Neural progenitor cell (in vitro differentiated cells): Measurements from ENCODE around the gene PIM3. TPM values are rescaled to one million over a fixed set of nuclear protein-coding genes. Genes with fewer than 3 reads are reported as not detected.

ENCODE experiments used
- DNase-seq: peaks from one replicate; pipeline ENCODE4 v3.0.0-alpha.2; 2016; ENCODE audit warnings: low spot score
- H2AFZ ChIP-seq: fragments of 200-600 bp; sonication (generic); replicated peaks from 2 replicates; pipeline ENCODE4 v1.6.1; 2016; ENCODE audit warnings: antibody characterized with exemption
- H3F3A ChIP-seq: fragments of 200-600 bp; sonication (generic); 2 replicates; pipeline ENCODE4 v1.6.1; 2016; ENCODE audit warnings: antibody characterized with exemption, low read depth
- H3K27ac ChIP-seq: fragments of 200-600 bp; sonication (generic); 2 replicates; pipeline ENCODE4 v1.5.1; 2016; ENCODE audit warnings: mild to moderate bottlenecking
- H3K27me3 ChIP-seq: fragments of 200-600 bp; sonication (generic); 2 replicates; pipeline ENCODE4 v1.6.1; 2016; ENCODE audit warnings: mild to moderate bottlenecking, moderate library complexity
- H3K36me3 ChIP-seq: fragments of 200-600 bp; sonication (generic); 2 replicates; pipeline ENCODE4 v1.5.1; 2016
- H3K4me1 ChIP-seq: fragments of 200-600 bp; sonication (generic); 2 replicates; pipeline ENCODE4 v1.6.1; 2016; ENCODE audit warnings: mixed run types
- H3K4me2 ChIP-seq: fragments of 200-600 bp; sonication (generic); 2 replicates; pipeline ENCODE4 v1.6.1; 2016
- H3K4me3 ChIP-seq: fragments of 200-600 bp; sonication (generic); 2 replicates; pipeline ENCODE4 v1.5.1; 2016
- H3K79me2 ChIP-seq: fragments of 200-600 bp; sonication (generic); 2 replicates; pipeline ENCODE4 v1.6.1; 2016; ENCODE audit warnings: low read depth
- H3K9ac ChIP-seq: fragments of 200-600 bp; sonication (generic); 2 replicates; pipeline ENCODE4 v1.6.1; 2016
- H3K9me3 ChIP-seq: fragments of 200-600 bp; sonication (generic); 2 replicates; pipeline ENCODE4 v1.5.1; 2016; ENCODE audit warnings: low read depth
- H4K20me1 ChIP-seq: fragments of 200-600 bp; sonication (generic); 2 replicates; pipeline ENCODE4 v1.6.1; 2016; ENCODE audit warnings: low read depth
- H3K27ac Mint-ChIP-seq: 3 replicates; pipeline ENCODE4 v1.8.0; 2021; ENCODE audit warnings: mixed read lengths
- H3K27me3 Mint-ChIP-seq: 2 replicates; pipeline ENCODE4 v1.8.0; 2022; ENCODE audit warnings: low read depth, mild to moderate bottlenecking, inconsistent platforms, moderate library complexity, mixed read lengths; ENCODE audit not compliant: insufficient read depth
- H3K36me3 Mint-ChIP-seq: 3 replicates; pipeline ENCODE4 v1.8.0; 2021; ENCODE audit warnings: mixed read lengths
- H3K4me1 Mint-ChIP-seq: 3 replicates; pipeline ENCODE4 v1.8.0; 2021; ENCODE audit warnings: mixed read lengths
- H3K4me3 Mint-ChIP-seq: 3 replicates; pipeline ENCODE4 v1.8.0; 2021; ENCODE audit warnings: mild to moderate bottlenecking, moderate library complexity, mixed read lengths
- H3K9me3 Mint-ChIP-seq: 3 replicates; pipeline ENCODE4 v1.8.0; 2020; ENCODE audit warnings: mixed read lengths
- CTCF ChIP-seq: fragments of 200-600 bp; sonication (generic); IDR thresholded peaks from 2 replicates; pipeline ENCODE4 v1.5.1; 2017; ENCODE audit warnings: antibody characterized with exemption, mild to moderate bottlenecking
- EZH2 ChIP-seq: fragments of 200-600 bp; sonication (generic); IDR thresholded peaks from 2 replicates; pipeline ENCODE4 v1.6.1; 2017; ENCODE audit warnings: antibody characterized with exemption, mild to moderate bottlenecking, moderate library complexity
- EZH2phosphoT487 ChIP-seq: fragments of 200-600 bp; sonication (generic); IDR thresholded peaks from 2 replicates; pipeline ENCODE4 v1.6.1; 2017; ENCODE audit warnings: antibody characterized with exemption
- total RNA-seq: library from RNA; depleted of rRNA; stranded (reverse); fragments of >200 nt; gene quantifications from 2 replicates; pipeline ENCODE4 v1.2.3, GENCODE V29; 2015; ENCODE audit warnings: low replicate concordance

The PIM3 gene
- total RNA-seq, 1 donor from 2014 or later: 15.1 TPM

- Histone ChIP-seq H3K9me3 (no peaks in the 10 kb centered on the region), H3K27me3 (peaks cover 22% of the 10 kb centered on the region), H3K36me3 (no peaks in the 10 kb centered on the region), H3K9ac (no peak overlapping the region), H3K4me2 (no peak overlapping the region), H3K27ac (no peak overlapping the region), H3K4me1 (peaks cover 15% of the 10 kb centered on the region), H3F3A (peaks cover 4% of the 10 kb centered on the region), H3K79me2 (no peaks in the 10 kb centered on the region), H4K20me1 (peaks cover 3% of the 10 kb centered on the region), H2AFZ (no peak overlapping the region), H3K4me3 (no peak overlapping the region)
- peaks cover 9% of the 10 kb centered on the region for H3K27me3 Mint-ChIP-seq
- peaks cover 16% of the 10 kb centered on the region for H3K4me1 Mint-ChIP-seq
- peak overlapping the region; percentile 55 for H3K4me3 Mint-ChIP-seq
- H3K36me3 Mint-ChIP-seq: no peaks in the 10 kb centered on the region
- no peak overlapping the region for H3K27ac Mint-ChIP-seq
- TF ChIP-seq EZH2 (no peak), CTCF (no peak), EZH2phosphoT487 (no peak)
- H3K9me3 Mint-ChIP-seq: peaks cover 3% of the 10 kb centered on the region
- DNase-seq: no peak
Observed at GRCh38 chr22:49937758-49938564, 22.6 kb upstream of the PIM3 start.

GRCh38 chr22:49938565-49939136 is 21.9 kb upstream of the PIM3 start:
- DNase-seq: no peak
- Mint-ChIP-seq H3K4me1 (peaks cover 10% of the 10 kb centered on the region), H3K4me3 (no peak overlapping the region), H3K27ac (no peak overlapping the region), H3K9me3 (peaks cover 3% of the 10 kb centered on the region), H3K27me3 (peaks cover 9% of the 10 kb centered on the region), H3K36me3 (no peaks in the 10 kb centered on the region)
- peaks cover 15% of the 10 kb centered on the region for H3K4me1 ChIP-seq
- H3K4me2 ChIP-seq: no peak overlapping the region
- peaks cover 3% of the 10 kb centered on the region for H4K20me1 ChIP-seq
- H3K9ac ChIP-seq: no peak overlapping the region
- H3K4me3 ChIP-seq: no peak overlapping the region
- no peaks in the 10 kb centered on the region for H3K79me2 ChIP-seq
- H2AFZ ChIP-seq: no peak overlapping the region
- TF ChIP-seq EZH2phosphoT487 (no peak), CTCF (no peak), EZH2 (no peak)
- H3K27ac ChIP-seq: no peak overlapping the region
- no peaks in the 10 kb centered on the region for H3K36me3 ChIP-seq
- H3F3A ChIP-seq: peaks cover 2% of the 10 kb centered on the region
- no peaks in the 10 kb centered on the region for H3K9me3 ChIP-seq
- peaks cover 22% of the 10 kb centered on the region for H3K27me3 ChIP-seq

- H3K4me2 ChIP-seq: no peak overlapping the region
- H3K27ac ChIP-seq: no peak overlapping the region
- peaks cover 4% of the 10 kb centered on the region for H3K27me3 ChIP-seq
- H3K36me3 ChIP-seq: no peaks in the 10 kb centered on the region
- peaks cover 1% of the 10 kb centered on the region for H4K20me1 ChIP-seq
- no peak overlapping the region for H3K4me3 Mint-ChIP-seq
- TF ChIP-seq EZH2 (no peak), CTCF (no peak), EZH2phosphoT487 (no peak)
- H3K9me3 ChIP-seq: no peaks in the 10 kb centered on the region
- peaks cover 8% of the 10 kb centered on the region for H3K27me3 Mint-ChIP-seq
- no peak for DNase-seq
- no peak overlapping the region for H3K9ac ChIP-seq
- H3K36me3 Mint-ChIP-seq: no peaks in the 10 kb centered on the region
- no peak overlapping the region for H3K27ac Mint-ChIP-seq
- H3K9me3 Mint-ChIP-seq: peaks cover 3% of the 10 kb centered on the region
- peaks cover 9% of the 10 kb centered on the region for H3K4me1 ChIP-seq
- no peaks in the 10 kb centered on the region for H3K79me2 ChIP-seq
- H2AFZ ChIP-seq: no peak overlapping the region
- H3F3A ChIP-seq: no peaks in the 10 kb centered on the region
- H3K4me1 Mint-ChIP-seq: peaks cover 17% of the 10 kb centered on the region
- no peak overlapping the region for H3K4me3 ChIP-seq
Observed at GRCh38 chr22:49941507-49942316, 18.9 kb upstream of the PIM3 start.
